ENCODE results near the gene PCID2. TPM values are rescaled to one million over a fixed set of nuclear protein-coding genes. Genes with fewer than 3 reads are reported as not detected.
A peak's percentile ranks its signal among the peaks of the same experiment; 100 is the strongest.

PCID2 gene
- total RNA-seq, 2 experiments from 2014 or later: 65.6 TPM

DNA sequence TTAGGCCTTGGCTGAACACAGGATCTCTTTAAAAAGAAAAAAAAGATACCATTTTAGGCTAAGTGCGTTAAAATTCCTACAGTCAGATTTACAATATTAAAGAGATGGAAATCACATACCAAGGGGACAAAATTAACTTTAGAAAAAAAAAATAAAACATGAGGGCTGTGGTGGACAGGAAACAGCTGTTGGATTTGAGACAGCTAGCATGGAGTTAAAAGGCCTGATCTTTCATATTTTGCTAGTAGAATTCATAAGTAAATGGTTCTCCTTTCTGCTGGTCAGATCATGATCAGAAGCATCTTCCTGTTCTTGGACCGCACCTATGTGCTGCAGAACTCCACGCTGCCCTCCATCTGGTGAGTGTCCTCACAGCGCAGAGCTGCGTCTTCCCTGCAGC, 20.7 kb upstream of the PCID2 start:
- peaks cover 23% of the 10 kb centered on the region for H3K36me3 Mint-ChIP-seq
- H3K4me3 Mint-ChIP-seq: no peak overlapping the region
- H3K4me1 Mint-ChIP-seq: no peaks in the 10 kb centered on the region
- H3K9me3 Mint-ChIP-seq: no peaks in the 10 kb centered on the region
- no peaks in the 10 kb centered on the region for H3K27me3 Mint-ChIP-seq
- DNase-seq: no peak
- no peak overlapping the region for H3K27ac Mint-ChIP-seq

DNA sequence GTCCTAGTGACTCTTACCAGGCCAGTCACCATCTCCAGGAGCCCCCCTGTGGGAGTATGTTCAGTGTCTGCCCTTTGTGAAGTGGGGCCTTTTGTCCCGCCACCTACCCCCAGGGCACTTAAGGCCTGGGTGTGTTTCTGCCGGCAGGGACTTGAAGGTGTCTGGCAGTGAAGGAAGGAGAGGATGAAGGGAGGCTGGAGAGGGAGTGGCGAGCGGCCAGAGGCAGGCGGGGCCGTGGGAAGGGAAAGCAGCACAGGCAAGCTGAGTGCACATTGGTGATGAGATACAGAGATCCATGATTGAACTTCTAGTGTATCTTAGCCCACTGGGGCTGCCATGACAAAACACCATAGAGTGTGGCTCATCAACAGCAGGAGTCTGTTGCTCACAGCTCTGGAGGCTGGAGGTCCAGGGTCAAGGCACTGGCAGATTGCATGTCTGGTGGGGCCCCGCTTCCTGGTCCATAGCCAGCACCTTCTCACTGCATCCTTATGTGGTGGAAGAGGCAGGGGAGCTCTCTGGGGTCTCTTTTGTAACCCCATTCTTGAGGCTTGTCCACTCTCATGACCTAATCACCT, 18.5 kb upstream of the PCID2 start:
- Mint-ChIP-seq H3K27me3 (no peaks in the 10 kb centered on the region), H3K36me3 (peaks cover 25% of the 10 kb centered on the region), H3K4me3 (no peak overlapping the region), H3K27ac (peak overlapping the region; percentile 38), H3K9me3 (no peaks in the 10 kb centered on the region), H3K4me1 (no peaks in the 10 kb centered on the region)
- no peak for DNase-seq

DNA sequence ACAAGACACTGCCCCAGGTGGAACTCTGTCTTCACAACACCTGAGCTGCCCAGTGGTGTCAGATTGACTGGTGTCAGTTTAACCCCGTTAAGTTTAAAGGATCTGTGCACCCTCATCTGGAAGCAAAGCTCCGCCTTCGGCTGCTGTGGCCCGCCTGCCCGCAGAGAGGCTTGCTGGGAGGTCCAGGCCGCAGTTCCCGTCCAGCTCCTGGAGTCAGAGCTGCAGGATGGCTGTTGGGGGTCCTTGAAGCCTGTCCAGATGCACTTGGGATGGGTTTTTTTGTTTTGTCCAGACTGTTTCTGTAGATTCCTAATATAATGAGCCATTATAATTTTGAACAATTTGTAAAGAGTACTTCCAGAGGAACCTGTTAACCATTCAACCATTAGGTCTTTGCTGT, 17.0 kb upstream of the PCID2 start:
- no peak overlapping the region for H3K27ac Mint-ChIP-seq
- DNase-seq: no peak
- H3K36me3 Mint-ChIP-seq: peaks cover 20% of the 10 kb centered on the region
- H3K4me1 Mint-ChIP-seq: no peaks in the 10 kb centered on the region
- H3K27me3 Mint-ChIP-seq: no peaks in the 10 kb centered on the region
- H3K9me3 Mint-ChIP-seq: no peaks in the 10 kb centered on the region
- no peak overlapping the region for H3K4me3 Mint-ChIP-seq

DNA sequence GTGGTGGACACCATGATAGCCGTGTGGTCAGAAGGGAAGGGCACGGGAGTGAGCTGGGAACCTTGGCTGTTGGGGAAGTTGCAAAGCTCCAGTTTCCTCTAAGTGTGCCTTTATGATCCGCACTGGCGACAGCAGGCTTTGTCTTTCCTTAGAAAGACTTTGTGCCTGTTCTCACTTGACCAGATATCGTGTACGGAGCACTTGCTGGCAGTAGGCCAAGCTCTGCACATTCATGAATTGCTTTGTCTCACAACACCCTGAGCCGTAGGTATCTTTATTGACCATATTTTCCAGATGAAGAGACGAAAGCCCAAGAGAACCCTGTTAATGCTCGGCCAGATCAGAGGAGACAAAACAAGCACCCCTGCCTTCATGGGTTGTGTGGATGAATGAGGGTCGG, 16.0 kb upstream of the PCID2 start:
- Mint-ChIP-seq H3K27ac (no peak overlapping the region), H3K9me3 (no peaks in the 10 kb centered on the region), H3K4me1 (peaks cover 4% of the 10 kb centered on the region), H3K36me3 (peaks cover 13% of the 10 kb centered on the region), H3K27me3 (no peaks in the 10 kb centered on the region), H3K4me3 (no peak overlapping the region)
- DNase-seq: no peak

DNA sequence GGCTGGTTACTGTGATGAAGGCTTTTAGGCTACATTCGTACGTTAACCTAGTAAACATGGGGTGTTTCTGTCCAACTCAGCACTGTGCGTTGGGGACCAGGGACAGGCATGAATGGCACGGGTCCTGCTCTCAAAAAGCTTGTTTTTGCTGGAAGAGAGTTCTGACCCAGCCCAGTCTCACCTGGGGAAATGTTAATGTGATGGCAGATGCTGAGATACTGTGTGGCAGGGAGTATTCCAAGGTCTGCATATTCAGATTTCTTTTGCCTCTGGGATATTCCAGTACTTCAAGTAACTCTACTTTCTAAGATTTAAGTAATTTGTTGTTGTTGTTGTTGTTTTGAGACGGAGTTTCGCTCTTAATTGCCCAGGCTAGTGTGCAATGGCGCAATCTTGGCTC, 14.6 kb upstream of the PCID2 start:
- H3K27ac Mint-ChIP-seq: no peak overlapping the region
- no peak overlapping the region for H3K4me3 Mint-ChIP-seq
- no peak for DNase-seq
- H3K9me3 Mint-ChIP-seq: no peaks in the 10 kb centered on the region
- H3K36me3 Mint-ChIP-seq: peaks cover 11% of the 10 kb centered on the region
- H3K27me3 Mint-ChIP-seq: no peaks in the 10 kb centered on the region
- peaks cover 6% of the 10 kb centered on the region for H3K4me1 Mint-ChIP-seq

DNA sequence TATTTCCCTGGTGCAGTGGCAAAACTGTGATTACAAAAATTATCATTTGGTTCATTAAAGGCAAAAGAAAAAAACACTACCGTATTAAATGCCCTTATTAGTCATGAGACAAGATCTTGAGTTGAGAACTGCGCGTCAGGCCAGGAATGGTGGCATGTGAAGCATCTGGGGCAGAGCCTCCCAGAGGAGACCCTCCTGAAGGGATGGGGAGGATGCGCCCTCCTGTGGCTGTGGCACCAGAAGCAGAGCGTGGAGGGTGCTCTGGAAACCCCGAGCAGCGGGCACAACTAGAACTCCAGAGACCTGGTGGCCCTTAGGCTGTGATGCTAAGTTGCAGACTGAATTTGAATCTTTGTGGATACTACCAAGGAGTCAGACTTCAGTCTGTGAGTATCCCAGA, 12.4 kb upstream of the PCID2 start:
- peaks cover 6% of the 10 kb centered on the region for H3K4me1 Mint-ChIP-seq
- H3K27ac Mint-ChIP-seq: no peak overlapping the region
- no peak overlapping the region for H3K4me3 Mint-ChIP-seq
- H3K36me3 Mint-ChIP-seq: peaks cover 10% of the 10 kb centered on the region
- no peaks in the 10 kb centered on the region for H3K9me3 Mint-ChIP-seq
- H3K27me3 Mint-ChIP-seq: no peaks in the 10 kb centered on the region
- DNase-seq: no peak

DNA sequence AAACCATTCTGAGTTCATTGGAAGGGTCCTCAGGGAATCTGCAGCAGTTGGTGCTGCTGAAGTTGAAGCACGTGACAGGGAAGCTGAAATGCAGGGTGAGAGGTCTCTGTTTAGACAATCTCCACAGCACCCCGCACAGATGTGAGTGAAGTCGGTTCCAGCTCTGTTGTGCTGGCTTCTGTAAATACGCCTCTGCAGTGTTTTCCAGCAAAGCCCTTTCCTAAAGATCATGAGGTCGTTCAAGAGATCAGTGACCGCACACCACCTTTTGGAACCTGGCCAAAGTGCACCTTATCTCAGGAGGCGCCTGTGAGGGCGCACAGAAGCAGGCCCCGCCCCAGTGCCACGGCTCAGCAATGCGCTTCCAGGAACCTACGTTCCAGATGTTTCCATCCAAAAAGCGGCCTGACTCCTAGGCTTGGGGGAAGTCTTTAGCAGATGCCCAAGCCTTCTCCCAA, 11.7 kb upstream of the PCID2 start:
- Mint-ChIP-seq H3K9me3 (no peaks in the 10 kb centered on the region), H3K36me3 (peaks cover 10% of the 10 kb centered on the region), H3K4me3 (no peak overlapping the region), H3K4me1 (peaks cover 6% of the 10 kb centered on the region), H3K27ac (no peak overlapping the region), H3K27me3 (no peaks in the 10 kb centered on the region)
- no peak for DNase-seq

DNA sequence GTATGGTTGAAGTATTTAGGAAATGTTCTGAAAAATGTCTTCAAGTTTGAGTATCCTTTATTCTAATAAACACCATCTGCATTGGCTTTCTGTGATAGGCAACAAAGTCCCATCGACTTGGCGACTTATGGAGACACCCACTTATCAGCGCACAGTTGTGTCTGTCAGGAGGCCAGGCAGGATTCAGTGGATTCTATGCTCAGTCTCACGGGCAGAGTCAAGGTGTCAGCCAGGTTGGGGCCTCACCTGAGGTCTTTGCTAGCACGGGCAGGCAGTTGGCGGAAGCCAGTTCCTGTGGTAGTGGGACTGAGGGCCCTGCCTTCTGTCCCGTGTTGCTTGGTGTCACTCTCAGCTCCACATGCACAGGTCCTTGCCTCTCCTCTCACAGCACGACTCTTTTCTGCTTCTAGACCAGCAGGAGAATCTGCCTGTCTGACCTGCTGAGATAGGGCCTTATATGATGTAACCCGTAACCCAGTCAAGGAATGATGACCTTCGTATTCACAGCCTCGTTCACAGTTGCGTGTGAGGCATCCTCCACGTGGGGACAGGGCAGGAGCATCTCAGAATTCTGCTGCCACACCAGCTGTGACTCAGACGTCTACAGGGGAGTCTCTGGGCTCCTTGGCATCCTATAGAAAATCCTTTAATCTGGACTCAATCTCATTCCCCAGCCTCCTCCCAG, 10.9 kb upstream of the PCID2 start:
- peaks cover 10% of the 10 kb centered on the region for H3K36me3 Mint-ChIP-seq
- peaks cover 8% of the 10 kb centered on the region for H3K4me1 Mint-ChIP-seq
- H3K9me3 Mint-ChIP-seq: no peaks in the 10 kb centered on the region
- H3K27ac Mint-ChIP-seq: no peak overlapping the region
- no peaks in the 10 kb centered on the region for H3K27me3 Mint-ChIP-seq
- no peak for DNase-seq
- no peak overlapping the region for H3K4me3 Mint-ChIP-seq

DNA sequence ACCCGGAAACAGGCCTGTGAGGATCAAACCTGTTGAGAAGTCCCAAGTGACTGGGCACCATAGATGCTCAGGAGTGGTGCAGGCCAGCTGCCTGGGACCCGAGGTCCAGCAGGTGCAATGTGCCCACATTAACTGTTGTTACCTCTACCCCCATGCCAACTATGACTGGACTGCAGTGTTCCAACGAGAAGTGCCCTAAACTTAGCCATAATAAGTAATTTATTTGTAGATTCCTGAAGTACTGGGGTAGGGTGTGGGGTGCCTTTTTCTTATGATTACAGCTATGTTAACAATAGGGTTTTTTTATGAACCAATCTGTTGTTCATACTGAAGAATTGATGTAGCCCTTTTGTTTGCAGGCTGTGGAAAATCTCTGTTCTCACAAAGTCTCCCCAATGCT, 10.1 kb upstream of the PCID2 start:
- Mint-ChIP-seq H3K27me3 (no peaks in the 10 kb centered on the region), H3K27ac (no peak overlapping the region), H3K4me3 (no peak overlapping the region), H3K9me3 (no peaks in the 10 kb centered on the region), H3K36me3 (peaks cover 6% of the 10 kb centered on the region), H3K4me1 (peaks cover 15% of the 10 kb centered on the region)
- no peak for DNase-seq

DNA sequence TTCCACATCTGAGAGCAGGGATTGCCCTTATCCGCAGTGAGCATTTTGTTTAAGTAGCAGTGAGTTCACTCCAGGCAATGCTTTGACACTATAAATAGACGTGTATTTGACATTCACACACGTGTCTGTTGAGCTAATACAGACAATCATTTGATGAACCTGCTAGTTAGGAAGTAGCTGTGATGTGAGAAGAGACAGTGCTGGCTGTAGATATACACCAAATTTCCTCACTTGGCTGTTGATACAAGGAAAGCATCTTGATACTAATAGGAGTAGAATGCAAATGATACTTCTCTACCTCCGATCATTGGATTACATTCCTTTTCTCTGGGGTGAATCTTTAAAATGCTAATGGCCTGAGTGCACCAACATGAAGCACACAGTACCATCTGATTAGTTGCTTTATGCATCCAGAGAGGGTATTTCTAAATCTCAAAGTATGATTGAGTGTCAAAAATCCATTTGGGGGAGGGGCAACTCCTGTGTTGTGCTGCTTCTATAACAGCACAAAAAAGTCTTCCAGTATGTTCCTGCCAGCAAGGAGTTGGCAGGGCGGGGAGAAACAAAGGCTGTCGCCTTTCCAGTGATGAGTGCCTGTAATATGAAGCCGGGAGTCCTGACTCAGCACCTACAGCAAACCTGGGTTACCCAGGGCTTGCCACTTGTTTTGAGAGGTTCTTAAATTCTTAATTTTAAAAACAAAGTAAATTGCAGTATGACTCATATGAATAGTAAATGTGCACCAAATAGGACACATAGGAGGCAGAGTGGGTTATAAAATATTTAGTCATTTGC, 8.0 kb upstream of the PCID2 start:
- H3K27me3 Mint-ChIP-seq: no peaks in the 10 kb centered on the region
- peaks cover 10% of the 10 kb centered on the region for H3K36me3 Mint-ChIP-seq
- H3K27ac Mint-ChIP-seq: no peak overlapping the region
- H3K9me3 Mint-ChIP-seq: peaks cover 1% of the 10 kb centered on the region
- no peak for DNase-seq
- H3K4me3 Mint-ChIP-seq: no peak overlapping the region
- H3K4me1 Mint-ChIP-seq: peaks cover 30% of the 10 kb centered on the region

DNA sequence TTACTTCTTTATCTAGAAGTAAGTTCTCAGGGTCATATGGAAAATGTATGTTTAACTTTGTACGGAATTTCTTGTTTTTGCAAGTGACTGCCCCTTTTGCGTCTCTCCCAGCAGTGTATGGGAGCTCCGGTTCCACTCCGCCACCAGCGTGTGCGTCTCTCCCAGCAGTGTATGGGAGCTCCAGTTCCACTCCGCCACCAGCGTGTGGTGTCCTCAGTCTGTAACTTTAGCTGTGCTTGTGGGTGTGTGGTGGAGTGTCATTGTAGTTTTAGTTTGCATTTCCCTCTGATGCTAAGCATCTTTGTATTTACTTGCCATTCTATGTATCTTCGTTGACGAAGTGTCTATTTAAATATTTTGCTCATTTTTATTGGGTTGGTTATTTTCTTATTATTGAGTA, 3.3 kb upstream of the PCID2 start:
- H3K4me3 Mint-ChIP-seq: peak overlapping the region; percentile 74
- H3K27me3 Mint-ChIP-seq: no peaks in the 10 kb centered on the region
- H3K9me3 Mint-ChIP-seq: peaks cover 1% of the 10 kb centered on the region
- peaks cover 26% of the 10 kb centered on the region for H3K36me3 Mint-ChIP-seq
- DNase-seq: peak; percentile 23
- H3K4me1 Mint-ChIP-seq: peaks cover 40% of the 10 kb centered on the region
- no peak overlapping the region for H3K27ac Mint-ChIP-seq

DNA sequence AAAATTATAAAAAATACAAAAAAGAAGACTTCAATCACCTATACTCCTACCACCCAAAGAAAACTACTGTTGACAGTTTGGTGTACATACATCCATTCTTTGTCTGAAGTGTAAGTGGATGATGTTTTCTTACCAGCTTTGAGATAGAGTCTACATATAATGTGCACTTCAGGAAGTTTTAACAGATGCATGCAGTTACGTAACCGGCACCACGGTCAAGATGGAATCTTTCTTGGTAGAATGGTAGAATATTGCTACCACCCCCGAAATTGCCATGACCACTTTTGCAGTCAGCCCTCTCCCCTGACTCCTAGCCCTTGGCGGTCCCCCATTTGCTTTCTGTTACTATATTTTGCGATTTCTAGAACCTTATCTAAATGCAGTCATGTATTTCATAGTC, 2.4 kb upstream of the PCID2 start:
- no peak for DNase-seq
- H3K9me3 Mint-ChIP-seq: peaks cover 1% of the 10 kb centered on the region
- peaks cover 49% of the 10 kb centered on the region for H3K4me1 Mint-ChIP-seq
- no peaks in the 10 kb centered on the region for H3K27me3 Mint-ChIP-seq
- H3K36me3 Mint-ChIP-seq: peaks cover 28% of the 10 kb centered on the region
- H3K4me3 Mint-ChIP-seq: peak overlapping the region; percentile 84
- peak overlapping the region; percentile 34 for H3K27ac Mint-ChIP-seq

DNA sequence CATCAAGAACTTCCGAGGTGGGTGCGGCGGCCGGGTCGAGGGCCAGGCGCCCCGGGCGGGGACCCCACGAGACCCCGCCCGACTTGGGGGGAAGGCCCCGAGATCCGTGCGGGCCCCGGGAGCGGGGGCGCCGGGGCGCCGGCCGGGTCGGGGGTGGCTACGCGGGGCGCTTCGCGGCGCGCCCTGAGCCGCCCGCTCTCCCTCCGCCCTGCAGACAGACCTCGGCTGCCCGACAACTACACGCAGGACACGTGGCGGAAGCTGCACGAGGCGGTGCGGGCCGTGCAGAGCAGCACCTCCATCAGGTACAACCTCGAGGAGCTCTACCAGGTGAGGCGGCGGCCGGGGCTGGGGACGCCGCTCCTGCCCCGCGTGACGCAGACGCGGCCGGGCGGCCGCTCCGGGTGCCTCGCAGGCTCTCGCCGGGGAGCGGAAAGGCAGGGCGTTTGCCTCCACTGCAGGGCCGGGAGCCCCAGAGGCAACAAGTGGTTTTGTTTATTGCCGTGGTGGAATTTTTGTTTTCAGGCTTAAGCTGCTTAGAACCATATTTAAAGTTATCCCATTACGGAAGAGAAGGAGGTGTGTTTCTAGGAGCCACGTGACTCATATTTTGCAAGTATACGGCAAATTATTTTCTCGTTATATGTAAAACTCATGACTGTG, 1.4 kb upstream of the PCID2 start:
- no peaks in the 10 kb centered on the region for H3K27me3 Mint-ChIP-seq
- peaks cover 59% of the 10 kb centered on the region for H3K4me1 Mint-ChIP-seq
- H3K4me3 Mint-ChIP-seq: peak overlapping the region; percentile 84
- peak; percentile 77 for DNase-seq
- H3K27ac Mint-ChIP-seq: peak overlapping the region; percentile 87
- peaks cover 31% of the 10 kb centered on the region for H3K36me3 Mint-ChIP-seq
- peaks cover 1% of the 10 kb centered on the region for H3K9me3 Mint-ChIP-seq

DNA sequence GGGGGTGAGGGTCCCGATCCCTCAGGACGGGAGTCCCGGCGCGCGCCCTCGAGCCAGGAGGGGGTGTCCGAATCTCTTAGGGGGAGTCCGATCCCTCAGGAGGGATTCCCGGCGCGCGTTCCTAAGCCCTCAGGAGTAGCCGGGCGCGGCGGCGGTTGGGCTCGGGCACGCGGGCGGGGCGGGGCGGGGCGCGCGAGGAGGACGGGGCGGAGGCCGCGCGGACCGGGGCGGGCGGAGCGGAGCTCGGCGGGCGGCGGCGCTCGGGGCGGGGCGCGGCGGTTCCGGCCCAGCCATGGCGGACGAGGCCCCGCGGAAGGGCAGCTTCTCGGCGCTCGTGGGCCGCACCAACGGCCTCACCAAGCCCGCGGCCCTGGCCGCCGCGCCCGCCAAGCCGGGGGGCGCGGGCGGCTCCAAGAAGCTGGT, 878 bp upstream of the PCID2 start, which contains the start of gene CUL4A:
Gene CUL4A, plus strand, starts transcription at position 278 of the 423 bp plus-strand sequence. Its CDS starts 15 bp downstream, at position 293.
- H3K4me1 Mint-ChIP-seq: peaks cover 58% of the 10 kb centered on the region
- peaks cover 1% of the 10 kb centered on the region for H3K9me3 Mint-ChIP-seq
- H3K27me3 Mint-ChIP-seq: no peaks in the 10 kb centered on the region
- peak within 1 kb of the TSS; percentile 87 for H3K27ac Mint-ChIP-seq
- H3K4me3 Mint-ChIP-seq: peak within 1 kb of the TSS; percentile 94
- DNase-seq: peak; percentile 79
- H3K36me3 Mint-ChIP-seq: peaks cover 31% of the 10 kb centered on the region

DNA sequence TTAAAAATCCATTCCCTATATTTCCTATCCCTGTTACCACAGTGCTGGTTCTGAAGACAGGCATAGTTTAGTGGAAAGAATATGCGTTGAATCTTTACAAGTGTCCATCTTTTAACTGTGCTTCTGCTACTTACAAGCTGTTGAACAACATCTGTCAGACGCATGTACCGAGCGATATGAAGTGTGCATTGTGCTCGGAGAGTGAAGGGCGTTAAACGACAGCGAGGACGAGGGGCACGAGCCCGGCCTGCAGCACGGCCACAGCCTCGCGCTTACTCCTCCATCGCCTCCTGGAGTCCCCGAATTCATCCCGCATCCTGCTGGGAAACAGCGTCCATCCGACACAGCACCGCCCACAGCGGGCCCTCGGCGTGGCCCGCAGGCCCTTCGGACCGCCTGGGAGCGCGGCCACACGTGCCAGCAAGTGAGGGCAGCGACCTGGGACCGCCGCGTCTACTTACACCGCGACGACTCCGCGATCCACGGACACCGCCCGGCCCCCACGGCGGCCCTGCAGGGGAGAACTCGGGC, 514 bp downstream of the PCID2 start:
- H3K4me1 Mint-ChIP-seq: peaks cover 56% of the 10 kb centered on the region
- H3K36me3 Mint-ChIP-seq: peaks cover 31% of the 10 kb centered on the region
- peak overlapping the region; percentile 94 for H3K4me3 Mint-ChIP-seq
- H3K9me3 Mint-ChIP-seq: peaks cover 1% of the 10 kb centered on the region
- no peaks in the 10 kb centered on the region for H3K27me3 Mint-ChIP-seq
- H3K27ac Mint-ChIP-seq: peak overlapping the region; percentile 87
- no peak for DNase-seq
